Measurements from ENCODE around the gene ATF7IP. TPM values are rescaled to one million over a fixed set of nuclear protein-coding genes. Genes with fewer than 3 reads are reported as not detected.
A peak's percentile ranks its signal among the peaks of the same experiment; 100 is the strongest.
"Not testable (repeated sequence)": the region's sequence is repeated elsewhere in the genome, so short reads cannot be mapped to it uniquely, and the experiment has no call there.

The ATF7IP gene, protein sequence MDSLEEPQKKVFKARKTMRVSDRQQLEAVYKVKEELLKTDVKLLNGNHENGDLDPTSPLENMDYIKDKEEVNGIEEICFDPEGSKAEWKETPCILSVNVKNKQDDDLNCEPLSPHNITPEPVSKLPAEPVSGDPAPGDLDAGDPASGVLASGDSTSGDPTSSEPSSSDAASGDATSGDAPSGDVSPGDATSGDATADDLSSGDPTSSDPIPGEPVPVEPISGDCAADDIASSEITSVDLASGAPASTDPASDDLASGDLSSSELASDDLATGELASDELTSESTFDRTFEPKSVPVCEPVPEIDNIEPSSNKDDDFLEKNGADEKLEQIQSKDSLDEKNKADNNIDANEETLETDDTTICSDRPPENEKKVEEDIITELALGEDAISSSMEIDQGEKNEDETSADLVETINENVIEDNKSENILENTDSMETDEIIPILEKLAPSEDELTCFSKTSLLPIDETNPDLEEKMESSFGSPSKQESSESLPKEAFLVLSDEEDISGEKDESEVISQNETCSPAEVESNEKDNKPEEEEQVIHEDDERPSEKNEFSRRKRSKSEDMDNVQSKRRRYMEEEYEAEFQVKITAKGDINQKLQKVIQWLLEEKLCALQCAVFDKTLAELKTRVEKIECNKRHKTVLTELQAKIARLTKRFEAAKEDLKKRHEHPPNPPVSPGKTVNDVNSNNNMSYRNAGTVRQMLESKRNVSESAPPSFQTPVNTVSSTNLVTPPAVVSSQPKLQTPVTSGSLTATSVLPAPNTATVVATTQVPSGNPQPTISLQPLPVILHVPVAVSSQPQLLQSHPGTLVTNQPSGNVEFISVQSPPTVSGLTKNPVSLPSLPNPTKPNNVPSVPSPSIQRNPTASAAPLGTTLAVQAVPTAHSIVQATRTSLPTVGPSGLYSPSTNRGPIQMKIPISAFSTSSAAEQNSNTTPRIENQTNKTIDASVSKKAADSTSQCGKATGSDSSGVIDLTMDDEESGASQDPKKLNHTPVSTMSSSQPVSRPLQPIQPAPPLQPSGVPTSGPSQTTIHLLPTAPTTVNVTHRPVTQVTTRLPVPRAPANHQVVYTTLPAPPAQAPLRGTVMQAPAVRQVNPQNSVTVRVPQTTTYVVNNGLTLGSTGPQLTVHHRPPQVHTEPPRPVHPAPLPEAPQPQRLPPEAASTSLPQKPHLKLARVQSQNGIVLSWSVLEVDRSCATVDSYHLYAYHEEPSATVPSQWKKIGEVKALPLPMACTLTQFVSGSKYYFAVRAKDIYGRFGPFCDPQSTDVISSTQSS
- 12.0 TPM for polyA plus RNA-seq (2012; ENCODE audit: missing spikeins)

DNA sequence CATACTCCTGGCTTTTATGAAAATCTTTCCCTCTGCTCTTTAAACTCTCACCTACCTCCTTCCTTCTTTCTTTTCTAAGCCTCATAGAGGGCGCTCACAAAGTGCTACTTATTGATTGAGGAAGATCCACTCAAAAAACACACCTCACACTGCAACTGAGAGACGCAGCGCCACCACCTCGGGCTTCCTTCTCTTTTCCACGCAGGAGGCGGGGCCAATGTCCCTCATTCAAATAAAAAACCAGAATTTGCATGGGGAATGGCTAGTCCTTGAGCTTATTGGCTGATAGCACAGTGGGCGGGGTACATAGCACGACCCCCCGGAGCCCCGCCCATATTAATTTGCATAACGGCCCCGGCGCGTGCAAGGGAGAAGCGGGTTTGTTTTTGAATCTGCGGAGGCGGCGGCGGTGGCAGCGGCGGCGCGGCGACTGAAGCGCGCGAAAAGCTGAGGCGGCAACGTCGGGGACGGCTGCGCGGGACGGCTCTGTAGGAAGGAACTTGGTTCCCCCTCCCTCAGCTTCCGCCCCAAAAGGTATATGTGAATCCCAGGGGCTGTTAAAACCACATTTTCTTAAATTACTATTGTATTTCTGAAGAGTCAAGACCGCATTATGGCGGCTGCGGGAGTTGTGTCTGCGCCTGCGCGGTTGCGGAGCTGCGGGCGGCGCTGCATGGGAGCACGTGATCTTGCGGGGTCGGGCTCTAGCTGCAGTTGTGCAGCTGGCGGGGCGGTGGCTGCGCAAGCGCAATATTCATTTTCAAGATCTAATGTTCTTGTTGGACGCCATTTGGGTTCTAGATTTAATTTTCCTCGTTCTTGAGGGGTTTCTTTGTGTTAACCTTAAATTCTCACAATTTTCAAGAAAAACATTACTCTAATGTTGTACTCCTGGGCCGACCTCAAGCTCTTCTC lies at the start of gene ATF7IP:
ATF7IP (plus strand) TSS at position 389 of the 915 bp plus-strand sequence. CDS start 58,234 bp downstream, outside the sequence.
- TF ChIP-seq POLR2A (IDR thresholded peaks at IDR 0.05; ENCODE audit: low read depth, low read length) = peak; percentile 85; the same call in 1 of the 2 replicates
- TF ChIP-seq POLR2AphosphoS5 (IDR thresholded peaks at IDR 0.05; ENCODE audit: low read depth, low read length) = peak; percentile 74; the same call in 1 of the 2 replicates
- peak; percentile 57; the same call in 1 of the 2 replicates for TF ChIP-seq TAF1 (IDR thresholded peaks at IDR 0.05; ENCODE audit: borderline replicate concordance, low read depth, low read length)
- peak; percentile 98 for FAIRE-seq

DNA sequence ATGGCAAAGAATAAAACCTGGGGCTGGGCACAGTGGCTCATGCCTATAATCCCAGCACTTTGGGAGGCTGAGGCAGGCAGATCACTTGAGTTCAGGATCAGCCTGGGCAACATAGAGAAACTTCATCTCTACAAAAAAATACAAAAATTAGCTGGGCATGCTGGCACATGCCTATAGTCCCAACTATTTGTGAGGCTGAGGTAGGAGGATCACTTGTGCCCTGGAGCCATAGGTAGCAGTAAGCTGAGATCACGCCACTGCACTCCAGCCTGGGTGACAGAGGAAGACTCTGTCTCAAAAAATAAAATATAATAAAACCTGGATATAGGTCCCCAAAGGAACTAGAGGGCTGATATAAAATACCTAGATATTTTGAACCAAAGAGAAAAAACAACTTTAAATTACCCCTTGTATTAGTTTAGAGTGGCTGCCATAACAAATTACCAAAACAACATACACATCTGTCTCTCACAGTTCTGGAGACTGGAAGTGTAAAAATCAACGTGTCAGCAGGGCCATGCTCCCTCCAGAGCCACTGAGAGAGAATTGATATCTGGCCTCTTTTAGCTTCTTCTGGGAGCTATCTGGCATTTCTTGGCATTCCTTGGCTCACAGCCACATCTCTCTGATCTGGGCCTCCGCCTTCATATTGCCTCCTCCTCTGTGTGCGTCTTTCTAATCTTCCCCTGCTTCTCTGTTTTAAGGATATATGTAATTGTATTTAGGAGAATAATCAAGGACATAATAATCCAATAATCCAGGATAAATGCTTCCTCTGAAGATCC lies 47.9 kb upstream of the ATF7IP start:
- DNase-seq (ENCODE audit: insufficient read length) = no peak
- FAIRE-seq = no peak
- TF ChIP-seq POLR2AphosphoS5 (IDR thresholded peaks at IDR 0.05; ENCODE audit: low read depth, low read length) = no peak
- no peak for TF ChIP-seq POLR2A (IDR thresholded peaks at IDR 0.05; ENCODE audit: low read depth, low read length)
- TF ChIP-seq TAF1 (IDR thresholded peaks at IDR 0.05; ENCODE audit: borderline replicate concordance, low read depth, low read length) = no peak

More for the DNA sequence above, at the start of gene ATF7IP:
- DNase-seq (ENCODE audit: insufficient read length) = peak; percentile 72

DNA sequence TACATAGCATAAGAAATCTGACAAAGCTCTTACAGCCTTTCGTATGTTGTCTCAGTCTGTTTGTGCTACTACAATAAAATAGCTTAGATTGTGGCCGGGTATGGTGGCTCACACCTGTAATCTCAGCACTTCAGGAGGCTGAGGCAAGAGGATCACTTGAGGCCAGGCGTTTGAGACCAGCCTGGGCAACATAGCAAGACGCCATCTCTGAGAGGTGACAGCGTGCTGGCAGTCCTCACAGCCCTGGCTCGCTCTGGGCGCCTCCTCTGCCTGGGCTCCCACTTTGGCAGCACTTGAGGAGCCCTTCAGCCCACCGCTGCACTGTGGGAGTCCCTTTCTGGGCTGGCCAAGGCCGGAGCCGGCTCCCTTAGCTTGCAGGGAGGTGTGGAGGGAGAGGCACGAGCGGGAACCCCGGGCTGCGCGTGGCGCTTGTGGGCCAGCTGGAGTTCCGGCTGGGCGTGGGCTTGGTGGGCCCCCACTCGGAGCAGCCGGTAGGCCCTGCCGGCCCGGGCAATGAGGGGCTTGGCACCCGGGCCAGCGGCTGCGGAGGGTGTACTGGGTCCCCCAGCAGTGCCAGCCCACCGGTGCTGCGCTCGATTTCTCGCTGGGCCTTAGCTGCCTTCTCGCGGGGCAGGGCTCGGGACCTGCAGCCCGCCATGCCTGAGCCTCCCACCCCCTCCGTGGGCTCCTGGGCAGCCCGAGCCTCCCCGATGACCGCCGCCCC lies 45.6 kb upstream of the ATF7IP start:
- FAIRE-seq; DNase-seq (ENCODE audit: insufficient read length): not testable (repeated sequence)

DNA sequence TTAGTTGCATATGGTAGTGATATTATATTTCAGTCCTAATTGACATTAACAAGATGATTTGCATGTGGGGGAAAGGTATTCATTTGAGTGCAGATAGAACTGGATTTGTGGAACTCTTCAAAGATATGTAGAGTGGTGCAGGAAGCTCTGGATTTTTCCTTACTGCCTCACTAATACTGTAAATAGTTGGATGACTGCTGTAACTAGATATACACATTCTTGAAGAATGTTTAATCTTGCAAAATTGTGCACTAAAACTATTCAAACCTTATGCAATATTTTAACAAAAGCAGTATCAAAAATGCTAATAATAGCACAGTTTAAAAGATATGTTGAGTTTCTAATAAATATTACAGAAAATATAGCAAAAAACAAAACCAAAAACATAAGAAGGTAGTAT lies 43.1 kb upstream of the ATF7IP start:
- TF ChIP-seq TAF1 (IDR thresholded peaks at IDR 0.05; ENCODE audit: borderline replicate concordance, low read depth, low read length) = no peak
- no peak for TF ChIP-seq POLR2AphosphoS5 (IDR thresholded peaks at IDR 0.05; ENCODE audit: low read depth, low read length)
- TF ChIP-seq POLR2A (IDR thresholded peaks at IDR 0.05; ENCODE audit: low read depth, low read length) = no peak
- FAIRE-seq (no peak), DNase-seq (ENCODE audit: insufficient read length) (no peak)

DNA sequence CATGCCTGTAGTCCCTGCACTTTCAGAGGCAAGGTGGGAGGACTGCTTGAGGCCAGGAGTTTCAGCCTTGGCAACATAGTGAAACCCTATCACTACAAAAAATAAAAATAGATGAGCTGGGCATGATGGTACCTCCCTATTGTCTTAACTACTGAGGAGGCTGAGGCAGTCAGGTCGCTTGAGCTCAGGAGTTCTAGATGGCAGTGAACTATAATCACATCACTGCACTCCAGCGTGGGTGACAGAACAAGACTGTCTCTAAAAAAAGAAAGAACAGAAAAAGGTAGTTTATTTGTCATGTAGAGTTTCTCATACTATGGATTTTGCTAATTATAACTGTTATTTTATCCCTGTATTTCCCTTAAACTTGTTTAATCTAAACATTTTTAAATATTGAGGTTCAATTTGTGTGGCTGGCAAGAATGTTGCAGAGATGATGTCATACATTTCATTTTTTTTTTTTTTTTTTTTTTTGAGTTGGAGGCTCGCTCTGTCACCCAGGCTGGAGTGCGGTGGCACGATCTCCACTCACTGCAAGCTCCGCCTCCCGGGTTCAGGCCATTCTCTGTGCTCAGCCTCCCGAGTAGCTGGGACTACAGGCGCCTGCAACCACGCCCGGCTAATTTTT lies 39.7 kb upstream of the ATF7IP start:
- TF ChIP-seq POLR2AphosphoS5 (IDR thresholded peaks at IDR 0.05; ENCODE audit: low read depth, low read length) (no peak), TAF1 (IDR thresholded peaks at IDR 0.05; ENCODE audit: borderline replicate concordance, low read depth, low read length) (no peak), POLR2A (IDR thresholded peaks at IDR 0.05; ENCODE audit: low read depth, low read length) (no peak)
- DNase-seq (ENCODE audit: insufficient read length) = no peak
- FAIRE-seq = no peak

DNA sequence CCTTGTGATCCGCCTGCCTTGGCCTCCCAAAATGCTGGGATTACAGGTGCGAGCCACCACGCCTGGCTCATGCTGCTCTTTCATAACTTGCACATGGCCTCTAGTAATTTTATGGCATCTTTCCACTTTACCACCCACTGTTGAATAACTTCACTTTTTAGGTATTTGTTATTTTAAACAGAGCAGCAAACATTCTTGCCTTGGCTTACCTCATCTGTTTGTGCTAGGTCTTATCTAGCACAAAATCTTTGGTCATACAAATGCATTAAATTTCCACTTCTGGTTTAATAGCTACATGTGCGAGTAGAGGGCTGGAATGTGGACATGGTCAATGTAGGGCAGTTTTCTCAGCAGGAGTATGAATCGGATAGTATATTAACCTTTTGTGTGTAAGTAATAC lies 38.8 kb upstream of the ATF7IP start:
- DNase-seq (ENCODE audit: insufficient read length) (no peak), FAIRE-seq (no peak)
- TF ChIP-seq POLR2AphosphoS5 (IDR thresholded peaks at IDR 0.05; ENCODE audit: low read depth, low read length) (no peak), TAF1 (IDR thresholded peaks at IDR 0.05; ENCODE audit: borderline replicate concordance, low read depth, low read length) (no peak), POLR2A (IDR thresholded peaks at IDR 0.05; ENCODE audit: low read depth, low read length) (no peak)

DNA sequence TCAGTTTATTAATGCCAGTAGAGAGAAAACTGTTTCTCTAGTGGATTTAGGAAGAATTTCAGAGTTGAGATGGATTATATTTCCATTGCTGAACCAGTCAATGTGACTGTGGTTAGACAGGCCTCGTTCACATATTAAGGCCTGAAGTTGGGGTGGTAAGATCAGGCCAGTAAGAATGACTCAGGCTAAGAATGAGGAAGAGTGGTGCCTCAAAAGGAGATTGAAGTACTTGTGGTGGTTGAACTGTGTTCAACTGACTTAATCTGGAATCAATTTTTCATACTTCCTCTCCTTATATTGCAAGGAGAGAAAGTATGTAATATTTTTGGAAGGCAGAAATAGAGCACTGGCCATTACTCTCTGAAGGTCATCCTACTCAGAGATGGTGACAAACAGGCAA lies 37.8 kb upstream of the ATF7IP start:
- DNase-seq (ENCODE audit: insufficient read length) = no peak
- TF ChIP-seq POLR2AphosphoS5 (IDR thresholded peaks at IDR 0.05; ENCODE audit: low read depth, low read length) (no peak), POLR2A (IDR thresholded peaks at IDR 0.05; ENCODE audit: low read depth, low read length) (no peak), TAF1 (IDR thresholded peaks at IDR 0.05; ENCODE audit: borderline replicate concordance, low read depth, low read length) (no peak)
- no peak for FAIRE-seq

DNA sequence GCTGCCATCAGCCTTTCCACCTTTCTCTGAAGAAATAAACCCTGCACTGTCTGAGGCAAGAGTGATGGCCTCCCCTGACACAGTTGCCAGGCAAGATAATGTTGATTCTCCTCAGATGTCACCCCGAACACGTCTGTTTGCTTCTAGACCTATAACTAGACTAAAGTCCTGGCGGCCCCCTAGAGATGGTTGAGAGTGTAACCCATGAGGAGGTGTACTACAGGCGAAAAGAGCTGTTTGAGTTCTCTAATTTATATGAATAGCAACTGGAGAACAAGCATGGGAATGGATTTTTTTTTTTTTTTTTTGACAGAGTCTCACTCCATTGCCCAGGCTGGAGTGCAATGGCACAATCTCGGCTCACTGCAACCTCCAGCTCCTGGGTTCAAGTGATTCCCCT lies 33.0 kb upstream of the ATF7IP start:
- no peak for DNase-seq (ENCODE audit: insufficient read length)
- no peak for TF ChIP-seq POLR2A (IDR thresholded peaks at IDR 0.05; ENCODE audit: low read depth, low read length)
- no peak for TF ChIP-seq TAF1 (IDR thresholded peaks at IDR 0.05; ENCODE audit: borderline replicate concordance, low read depth, low read length)
- no peak for TF ChIP-seq POLR2AphosphoS5 (IDR thresholded peaks at IDR 0.05; ENCODE audit: low read depth, low read length)
- no peak for FAIRE-seq

DNA sequence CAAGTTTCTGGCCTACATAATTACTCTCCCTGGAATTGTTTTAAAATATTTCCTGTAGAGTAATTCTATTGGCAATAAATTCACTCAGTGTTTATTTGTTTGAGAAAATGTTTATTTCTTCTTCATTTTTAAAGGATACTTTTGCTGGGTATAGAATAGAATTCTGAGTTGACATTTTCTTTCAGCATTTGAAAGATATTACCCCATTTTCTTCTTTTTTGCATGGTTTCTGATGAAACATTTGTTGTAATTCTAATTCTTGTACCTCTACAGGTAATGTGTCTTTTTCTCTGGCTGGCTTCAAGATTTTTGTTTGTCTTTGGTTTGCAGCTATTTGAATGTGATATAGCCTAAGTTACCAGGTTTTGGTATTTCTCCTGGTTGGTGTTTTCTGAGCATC lies 25.1 kb upstream of the ATF7IP start:
- FAIRE-seq = no peak
- TF ChIP-seq POLR2AphosphoS5 (IDR thresholded peaks at IDR 0.05; ENCODE audit: low read depth, low read length) = no peak
- no peak for TF ChIP-seq TAF1 (IDR thresholded peaks at IDR 0.05; ENCODE audit: borderline replicate concordance, low read depth, low read length)
- no peak for TF ChIP-seq POLR2A (IDR thresholded peaks at IDR 0.05; ENCODE audit: low read depth, low read length)
- no peak for DNase-seq (ENCODE audit: insufficient read length)

DNA sequence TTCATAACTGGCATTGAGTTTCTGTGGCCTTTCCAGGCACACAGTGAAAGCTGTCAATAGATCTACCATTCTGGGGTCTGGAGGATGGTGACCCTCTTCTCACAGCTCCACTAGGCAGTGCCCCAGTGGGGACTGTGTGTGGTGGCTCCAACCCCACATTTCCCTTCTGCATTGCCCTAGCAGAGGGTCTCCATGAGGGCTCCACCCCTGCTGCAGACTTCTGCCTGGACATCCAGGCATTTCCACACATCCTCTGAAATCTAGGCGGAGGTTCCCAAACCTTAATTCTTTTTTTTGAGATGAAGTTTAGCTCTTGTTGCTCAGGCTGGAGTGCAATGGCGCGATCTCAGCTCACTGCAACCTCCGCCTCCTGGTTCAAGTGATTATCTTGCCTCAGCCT lies 14.0 kb upstream of the ATF7IP start:
- FAIRE-seq; DNase-seq (ENCODE audit: insufficient read length): not testable (repeated sequence)

DNA sequence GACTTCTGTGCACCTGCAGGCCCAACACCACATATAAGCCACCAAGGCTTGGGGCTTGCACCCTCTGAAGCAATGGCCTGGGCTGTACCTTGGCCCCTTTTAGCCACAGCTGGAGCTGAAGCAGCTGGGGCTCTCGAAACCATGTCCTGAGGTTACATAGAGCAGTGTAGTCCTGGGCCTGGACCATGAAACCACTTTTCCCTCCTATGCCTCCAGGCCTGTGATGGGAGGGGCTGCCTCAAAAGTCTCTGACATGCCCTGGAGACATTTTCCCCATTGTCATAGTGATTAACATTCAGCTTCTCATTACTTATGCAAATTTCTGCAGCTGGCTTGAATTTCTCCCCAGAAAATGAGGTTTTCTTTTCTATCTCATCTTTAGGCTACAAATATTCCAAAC lies 13.4 kb upstream of the ATF7IP start:
- FAIRE-seq; DNase-seq (ENCODE audit: insufficient read length): not testable (repeated sequence)

DNA sequence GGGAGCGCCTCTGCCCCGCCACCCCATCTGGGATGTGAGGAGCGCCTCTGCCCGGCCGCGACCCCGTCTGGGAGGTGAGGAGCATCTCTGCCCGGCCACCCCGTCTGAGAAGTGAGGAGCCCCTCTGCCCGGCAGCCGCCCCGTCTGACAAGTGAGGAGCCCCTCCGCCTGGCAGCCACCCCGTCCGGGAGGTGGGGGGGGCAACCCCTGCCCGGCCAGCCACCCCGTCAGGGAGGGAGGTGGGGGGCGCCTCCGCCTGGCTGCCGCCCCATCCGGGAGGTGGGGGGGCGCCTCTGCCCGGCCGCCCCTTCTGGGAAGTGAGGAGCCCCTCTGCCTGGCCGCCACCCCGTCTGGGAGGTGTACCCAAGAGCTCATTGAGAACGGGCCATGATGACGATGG lies 10.8 kb upstream of the ATF7IP start:
- DNase-seq (ENCODE audit: insufficient read length); FAIRE-seq: not testable (repeated sequence)
